Neural crest cell (in vitro differentiated cells): ENCODE measurements around the gene ATP1B2. TPM values are rescaled to one million over a fixed set of nuclear protein-coding genes. Genes with fewer than 3 reads are reported as not detected.
"Not testable (repeated sequence)": the region's sequence is repeated elsewhere in the genome, so short reads cannot be mapped to it uniquely, and the experiment has no call there.

Experiments used
- DNase-seq: peaks from one replicate; pipeline ENCODE4 v3.0.0; 2021; ENCODE audit warnings: low read depth, mixed read lengths, low spot score
- H3K27ac Mint-ChIP-seq: one replicate; pipeline ENCODE4 v1.8.0; 2021; ENCODE audit warnings: mild to moderate bottlenecking, mixed read lengths; ENCODE audit not compliant: unreplicated experiment
- H3K27me3 Mint-ChIP-seq: 2 replicates; pipeline ENCODE4 v1.8.0; 2021; ENCODE audit warnings: low read depth, mild to moderate bottlenecking, mixed read lengths
- H3K36me3 Mint-ChIP-seq: 2 replicates; pipeline ENCODE4 v1.8.0; 2021; ENCODE audit warnings: low read depth, mild to moderate bottlenecking, mixed read lengths
- H3K4me1 Mint-ChIP-seq: 2 replicates; pipeline ENCODE4 v1.8.0; 2021; ENCODE audit warnings: mixed read lengths
- H3K4me3 Mint-ChIP-seq: one replicate; pipeline ENCODE4 v1.8.0; 2021; ENCODE audit warnings: mild to moderate bottlenecking, mixed read lengths
- H3K9me3 Mint-ChIP-seq: 2 replicates; pipeline ENCODE4 v1.8.0; 2021; ENCODE audit warnings: mixed read lengths
- total RNA-seq: library from RNA; stranded (reverse); gene quantifications from 2 replicates; pipeline ENCODE4 v1.2.1, GENCODE V29; 2021
- TF ChIP-seq, protein P1 (sequence below): fragments of 200-600 bp; sonication (generic); conservative IDR thresholded peaks from 2 replicates; pipeline ENCODE4 v1.5.0; 2021; ENCODE audit warnings: antibody characterized with exemption, mild to moderate bottlenecking

ATP1B2 gene
- total RNA-seq, 1 donor from 2014 or later: 14.3 TPM

GRCh38 chr17:7623661-7624060 is 27.1 kb upstream of the ATP1B2 start:
- DNase-seq: no peak
- Mint-ChIP-seq H3K9me3 (no peaks in the 10 kb centered on the region), H3K27me3 (no peaks in the 10 kb centered on the region), H3K36me3 (peaks cover 3% of the 10 kb centered on the region), H3K4me1 (peaks cover 18% of the 10 kb centered on the region), H3K27ac (no peak overlapping the region), H3K4me3 (no peak overlapping the region)
- TF ChIP-seq, protein P1, sequence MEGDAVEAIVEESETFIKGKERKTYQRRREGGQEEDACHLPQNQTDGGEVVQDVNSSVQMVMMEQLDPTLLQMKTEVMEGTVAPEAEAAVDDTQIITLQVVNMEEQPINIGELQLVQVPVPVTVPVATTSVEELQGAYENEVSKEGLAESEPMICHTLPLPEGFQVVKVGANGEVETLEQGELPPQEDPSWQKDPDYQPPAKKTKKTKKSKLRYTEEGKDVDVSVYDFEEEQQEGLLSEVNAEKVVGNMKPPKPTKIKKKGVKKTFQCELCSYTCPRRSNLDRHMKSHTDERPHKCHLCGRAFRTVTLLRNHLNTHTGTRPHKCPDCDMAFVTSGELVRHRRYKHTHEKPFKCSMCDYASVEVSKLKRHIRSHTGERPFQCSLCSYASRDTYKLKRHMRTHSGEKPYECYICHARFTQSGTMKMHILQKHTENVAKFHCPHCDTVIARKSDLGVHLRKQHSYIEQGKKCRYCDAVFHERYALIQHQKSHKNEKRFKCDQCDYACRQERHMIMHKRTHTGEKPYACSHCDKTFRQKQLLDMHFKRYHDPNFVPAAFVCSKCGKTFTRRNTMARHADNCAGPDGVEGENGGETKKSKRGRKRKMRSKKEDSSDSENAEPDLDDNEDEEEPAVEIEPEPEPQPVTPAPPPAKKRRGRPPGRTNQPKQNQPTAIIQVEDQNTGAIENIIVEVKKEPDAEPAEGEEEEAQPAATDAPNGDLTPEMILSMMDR: no peak

- Mint-ChIP-seq H3K4me3 (peak overlapping the region; percentile 90), H3K4me1 (peaks cover 30% of the 10 kb centered on the region)
- H3K36me3 Mint-ChIP-seq, DNase-seq, H3K27me3 Mint-ChIP-seq, H3K27ac Mint-ChIP-seq, H3K9me3 Mint-ChIP-seq: not testable (repeated sequence)
These were observed 25.0 kb upstream of the ATP1B2 start for GRCh38 chr17:7625749-7626148.

DNA sequence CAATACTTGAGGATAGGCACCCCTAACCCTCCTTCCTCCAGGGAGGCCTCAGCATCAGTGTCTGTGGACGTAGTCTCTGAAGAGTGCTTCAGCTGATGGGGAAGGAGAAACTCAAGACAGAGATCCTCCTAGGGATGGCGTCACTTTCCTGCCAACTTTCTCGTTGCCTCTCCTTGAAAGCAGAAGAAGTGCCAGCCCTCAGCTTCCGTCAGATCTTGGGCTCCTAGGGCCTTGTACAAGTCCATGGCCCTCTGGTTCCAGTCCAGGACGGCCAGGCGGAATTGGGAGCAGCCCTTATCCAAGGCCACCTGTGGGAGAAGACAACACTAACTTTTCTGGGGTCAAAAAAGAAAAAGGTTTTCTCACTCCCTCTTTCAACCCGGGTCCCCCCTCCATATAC is 24.4 kb upstream of the ATP1B2 start:
- peaks cover 30% of the 10 kb centered on the region for H3K4me1 Mint-ChIP-seq
- H3K27ac Mint-ChIP-seq: no peak overlapping the region
- H3K4me3 Mint-ChIP-seq: peak overlapping the region; percentile 90
- H3K27me3 Mint-ChIP-seq: no peaks in the 10 kb centered on the region
- H3K36me3 Mint-ChIP-seq: peaks cover 3% of the 10 kb centered on the region
- TF ChIP-seq, protein P1: no peak
- no peaks in the 10 kb centered on the region for H3K9me3 Mint-ChIP-seq
- no peak for DNase-seq

DNA sequence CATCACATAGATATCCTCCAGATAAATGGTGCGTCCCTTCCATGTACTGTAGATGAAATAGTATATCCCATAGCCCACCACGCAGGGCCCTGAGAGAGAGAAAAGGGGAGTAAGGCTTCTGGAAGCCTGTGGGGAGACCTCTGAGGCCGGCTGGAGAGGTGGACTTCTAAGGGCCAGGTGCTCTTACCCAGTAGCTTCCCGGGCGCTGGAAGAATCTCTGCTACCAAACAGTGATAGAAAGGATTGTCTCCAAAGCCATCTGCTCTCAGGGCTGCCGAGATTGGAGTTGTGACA is 23.8 kb upstream of the ATP1B2 start:
- Mint-ChIP-seq H3K27me3 (no peaks in the 10 kb centered on the region), H3K4me3 (peak overlapping the region; percentile 90), H3K4me1 (peaks cover 30% of the 10 kb centered on the region), H3K9me3 (no peaks in the 10 kb centered on the region), H3K36me3 (peaks cover 3% of the 10 kb centered on the region), H3K27ac (peak overlapping the region; percentile 96)
- TF ChIP-seq, protein P1: no peak
- no peak for DNase-seq

- Mint-ChIP-seq H3K36me3 (peaks cover 3% of the 10 kb centered on the region), H3K9me3 (no peaks in the 10 kb centered on the region), H3K4me1 (peaks cover 30% of the 10 kb centered on the region), H3K27me3 (no peaks in the 10 kb centered on the region), H3K27ac (peak within 1 kb of the TSS; percentile 96), H3K4me3 (peak within 1 kb of the TSS; percentile 90)
- DNase-seq: peak; percentile 95
- TF ChIP-seq, protein P1: no peak
These were observed 23.2 kb upstream of the ATP1B2 start, which contains the start of gene SAT2 for GRCh38 chr17:7627250-7628121. Gene SAT2 (minus strand): TSS chr17:7627821. CDS start chr17:7627635, 186 bp downstream.

GRCh38 chr17:7629939-7630571 is 20.7 kb upstream of the ATP1B2 start, which contains the start of gene SHBG:
Gene SHBG (plus strand): TSS chr17:7630135. CDS start chr17:7630173, 38 bp downstream.
- peak within 1 kb of the TSS; percentile 66 for H3K4me3 Mint-ChIP-seq
- peak within 1 kb of the TSS; percentile 48 for H3K27ac Mint-ChIP-seq
- peaks cover 3% of the 10 kb centered on the region for H3K36me3 Mint-ChIP-seq
- H3K4me1 Mint-ChIP-seq: peaks cover 40% of the 10 kb centered on the region
- TF ChIP-seq, protein P1: no peak
- H3K9me3 Mint-ChIP-seq: no peaks in the 10 kb centered on the region
- no peak for DNase-seq
- H3K27me3 Mint-ChIP-seq: no peaks in the 10 kb centered on the region
